Hindlimb muscle (tissue), 1 donor: ENCODE data around the gene ADAMTS14. TPM values are rescaled to one million over a fixed set of nuclear protein-coding genes. Genes with fewer than 3 reads are reported as not detected.

Experiments used
- DNase-seq: peaks from one replicate; pipeline ENCODE4 v3.0.0-alpha.2; 2013
- polyA plus RNA-seq: library from polyadenylated mRNA; unstranded; fragments of 120-200 nt; gene quantifications from one replicate; pipeline ENCODE4 v1.2.1, GENCODE V29; 2013; ENCODE audit not compliant: insufficient read length

Gene ADAMTS14
- polyA plus RNA-seq, 1 donor = 24.6 TPM

- peak; percentile 85 for DNase-seq
These were observed 21.5 kb downstream of the ADAMTS14 start for GRCh38 chr10:70693619-70694335.

GRCh38 chr10:70694418-70695141 is 22.3 kb downstream of the ADAMTS14 start:
- peak; percentile 47 for DNase-seq

GRCh38 chr10:70695241-70696030 is 23.1 kb downstream of the ADAMTS14 start:
- DNase-seq = no peak

- no peak for DNase-seq
These were observed 25.9 kb downstream of the ADAMTS14 start for GRCh38 chr10:70698211-70698610.

GRCh38 chr10:70699063-70699658 is 26.9 kb downstream of the ADAMTS14 start:
- no peak for DNase-seq

- no peak for DNase-seq
These were observed 27.4 kb downstream of the ADAMTS14 start for GRCh38 chr10:70699659-70700174.

- DNase-seq = no peak
These were observed 30.0 kb downstream of the ADAMTS14 start for GRCh38 chr10:70702190-70702763.

- DNase-seq = no peak
These were observed 31.9 kb downstream of the ADAMTS14 start for GRCh38 chr10:70704211-70704610.

GRCh38 chr10:70705121-70705861 is 33.0 kb downstream of the ADAMTS14 start:
- no peak for DNase-seq

- DNase-seq = no peak
These were observed 38.9 kb downstream of the ADAMTS14 start for GRCh38 chr10:70711177-70711576.

GRCh38 chr10:70711911-70712310 is 39.6 kb downstream of the ADAMTS14 start:
- DNase-seq = no peak

- DNase-seq = no peak
These were observed 41.9 kb downstream of the ADAMTS14 start for GRCh38 chr10:70714245-70714644.

GRCh38 chr10:70714951-70715350 is 42.6 kb downstream of the ADAMTS14 start:
- DNase-seq = no peak

- DNase-seq = no peak
These were observed 43.8 kb downstream of the ADAMTS14 start for GRCh38 chr10:70715853-70716795.

- DNase-seq = no peak
These were observed 50.6 kb downstream of the ADAMTS14 start for GRCh38 chr10:70722820-70723424.

GRCh38 chr10:70723771-70724170 is 51.5 kb downstream of the ADAMTS14 start:
- no peak for DNase-seq

- DNase-seq = no peak
These were observed 54.7 kb downstream of the ADAMTS14 start for GRCh38 chr10:70726909-70727495.

- DNase-seq = no peak
These were observed 56.0 kb downstream of the ADAMTS14 start for GRCh38 chr10:70728328-70728727.

GRCh38 chr10:70729763-70730357 is 57.6 kb downstream of the ADAMTS14 start:
- no peak for DNase-seq
